Endothelial cell of umbilical vein (primary cell): ENCODE data around the gene TBL2. TPM values are rescaled to one million over a fixed set of nuclear protein-coding genes. Genes with fewer than 3 reads are reported as not detected.

Experiments used
- BruUV-seq: library from RNA; stranded (reverse); fragments of 400-500 nt; replicated peaks from 2 replicates; lab custom pipeline; 2021; lab: Mats Ljungman, UMichigan
- CTCF ChIA-PET: fragments of 300-600, 350-600 bp; sonication (Branson Sonifier 250); formaldehyde crosslinking; loops from one replicate; lab custom pipeline; 2021; ENCODE audit warnings: antibody characterized with exemption, inconsistent platforms; lab: Charles Lee
- POLR2A ChIA-PET: fragments of 300-600, 350-600 bp; sonication (Branson Sonifier 250); formaldehyde crosslinking; loops from one replicate; lab custom pipeline; 2021; ENCODE audit warnings: antibody characterized with exemption, inconsistent platforms; lab: Charles Lee
- DNase-seq: peaks from one replicate; pipeline ENCODE4 v3.0.0-alpha.2; 2011; ENCODE audit warnings: low read depth, low spot score
- FAIRE-seq: peaks from 2 replicates; lab custom pipeline; 2011; peaks lifted over from hg19 to GRCh38; lab: Jason Lieb, UNC
- H2AFZ ChIP-seq: 2 replicates; pipeline ENCODE4 v1.6.0; 2012; ENCODE audit warnings: low read depth, low read length, control low read depth, inconsistent platforms
- H3K27ac ChIP-seq: 2 replicates; pipeline ENCODE4 v1.5.1; 2011; ENCODE audit warnings: low read depth, mild to moderate bottlenecking, control low read depth, low read length, moderate library complexity; ENCODE audit not compliant: insufficient read depth
- H3K27me3 ChIP-seq, 2 experiments: 2 replicates each; pipeline versions ENCODE4 v1.6.0 to v1.6.1; 2011; ENCODE audit warnings: low read length in 2 of 2, mixed read lengths in 1 of 2; ENCODE audit not compliant: control insufficient read depth in 2 of 2, insufficient read depth in 2 of 2
- H3K36me3 ChIP-seq, 2 experiments: 2 replicates in 1 of 2; 3 replicates in 1 of 2; pipeline ENCODE4 v1.5.1; 2011; ENCODE audit warnings: low read length in 2 of 2, mild to moderate bottlenecking in 1 of 2, moderate library complexity in 1 of 2; ENCODE audit not compliant: control insufficient read depth in 2 of 2, insufficient read depth in 2 of 2; ENCODE audit errors: extremely low read depth in 1 of 2
- H3K4me1 ChIP-seq: 3 replicates; pipeline ENCODE4 v1.5.1; 2011; ENCODE audit warnings: mild to moderate bottlenecking, low read length; ENCODE audit not compliant: control insufficient read depth, insufficient read depth; ENCODE audit errors: extremely low read depth
- H3K4me2 ChIP-seq: 2 replicates; pipeline ENCODE4 v1.6.1; 2011; ENCODE audit warnings: low read length, control low read depth, mixed read lengths; ENCODE audit not compliant: insufficient read depth
- H3K4me3 ChIP-seq, 3 experiments: fragments of 200-600 bp in 1 of 3; sonication (generic), shearing (Covaris generic) in 1 of 3; replicated peaks in 1 of 3; 2 replicates each; pipeline ENCODE4 v1.5.1; 2011 to 2016; ENCODE audit warnings: control low read depth in 3 of 3, low read length in 3 of 3, mild to moderate bottlenecking in 2 of 3, inconsistent platforms in 1 of 3, low read depth in 1 of 3, moderate library complexity in 1 of 3; ENCODE audit not compliant: insufficient read depth in 1 of 3
- H3K79me2 ChIP-seq: 2 replicates; pipeline ENCODE4 v1.6.0; 2012; ENCODE audit warnings: low read length, inconsistent platforms; ENCODE audit not compliant: control insufficient read depth, insufficient read depth
- H3K9ac ChIP-seq: replicated peaks from 2 replicates; pipeline ENCODE3; 2011; ENCODE audit warnings: low read length, control low read depth; ENCODE audit not compliant: insufficient read depth; ENCODE audit errors: extremely low read depth
- H3K9me1 ChIP-seq: replicated peaks from 3 replicates; pipeline ENCODE4 v1.6.0; 2011; ENCODE audit warnings: mild to moderate bottlenecking, low read length; ENCODE audit not compliant: control insufficient read depth, insufficient read depth; ENCODE audit errors: extremely low read depth
- H3K9me3 ChIP-seq: replicated peaks from 2 replicates; pipeline ENCODE4 v1.5.1; 2012; ENCODE audit warnings: low read length, inconsistent platforms; ENCODE audit not compliant: control insufficient read depth, insufficient read depth
- H4K20me1 ChIP-seq: replicated peaks from 2 replicates; pipeline ENCODE3; 2011; ENCODE audit warnings: mild to moderate bottlenecking, low read length; ENCODE audit not compliant: control insufficient read depth, insufficient read depth; ENCODE audit errors: extremely low read depth
- CTCF ChIP-seq, 2 donors: IDR thresholded peaks; 1 replicate in 1 of 2; 2 replicates in 1 of 2; pipeline ENCODE4 v1.5.1; 2011; ENCODE audit warnings: low read length in 2 of 2, mild to moderate bottlenecking in 2 of 2, moderate library complexity in 2 of 2, control low read depth in 1 of 2, inconsistent platforms in 1 of 2, low read depth in 1 of 2; ENCODE audit not compliant: insufficient read depth in 1 of 2; ENCODE audit errors: extremely low read depth in 1 of 2
- EZH2 ChIP-seq: IDR thresholded peaks from 2 replicates; pipeline ENCODE4 v1.6.1; 2012; ENCODE audit warnings: borderline replicate concordance, low read depth, mild to moderate bottlenecking, moderate library complexity, low read length, inconsistent platforms; ENCODE audit not compliant: severe bottlenecking
- FOS ChIP-seq: IDR thresholded peaks from 2 replicates; pipeline ENCODE4 v1.6.1; 2011; ENCODE audit warnings: mild to moderate bottlenecking, low read length, moderate library complexity, borderline replicate concordance; ENCODE audit not compliant: insufficient read depth
- GATA2 ChIP-seq: IDR thresholded peaks from 2 replicates; pipeline ENCODE4 v1.7.0; 2011; ENCODE audit warnings: low read depth, mild to moderate bottlenecking, moderate library complexity, mixed read lengths, low read length; ENCODE audit not compliant: insufficient read length, insufficient read depth
- JUN ChIP-seq: IDR thresholded peaks from 2 replicates; pipeline ENCODE4 v1.6.1; 2011; ENCODE audit warnings: borderline replicate concordance, low read depth; ENCODE audit not compliant: insufficient read length, insufficient read depth
- MAX ChIP-seq: IDR thresholded peaks from 2 replicates; pipeline ENCODE4 v1.6.1; 2011; ENCODE audit not compliant: insufficient read depth, insufficient read length
- MYC ChIP-seq: IDR thresholded peaks from one replicate; pipeline ENCODE4 v1.6.1; 2011; ENCODE audit warnings: mild to moderate bottlenecking, low read depth, low read length
- POLR2A ChIP-seq: IDR thresholded peaks from 2 replicates; pipeline ENCODE4 v1.6.1; 2012; ENCODE audit warnings: low read depth, mild to moderate bottlenecking, control low read depth, low read length
- POLR2AphosphoS5 ChIP-seq: IDR thresholded peaks from 2 replicates; pipeline ENCODE4 v1.6.1; 2012; ENCODE audit warnings: low read depth, mild to moderate bottlenecking, control low read depth, low read length, moderate library complexity; ENCODE audit not compliant: insufficient read depth
- dilution Hi-C: fragments of 300-500 bp; cut with MboI; formaldehyde crosslinking; loops from one replicate; pipeline ENCODE4 v1.15.0; 2019; ENCODE audit warnings: low sequenced_read_pairs; ENCODE audit not compliant: extremely low pct_ligation_motif_present
- intact Hi-C: fragments of 100-400 bp; cut with micrococcal nuclease; formaldehyde crosslinking; loops from one replicate; pipeline ENCODE4 v1.10.0; 2022
- polyA plus RNA-seq, 4 experiments: library from polyadenylated mRNA; depleted of rRNA in 3 of 4; stranded (reverse) in 3 of 4; unstranded in 1 of 4; fragments of >200 nt; gene quantifications; 2 replicates each; pipeline versions ENCODE4 v1.2.1 to v1.2.3, GENCODE V29; 2011 to 2012; ENCODE audit warnings: missing spikeins in 1 of 4
- total RNA-seq: library from RNA; stranded (reverse); gene quantifications from 2 replicates; pipeline ENCODE4 v1.2.3, GENCODE V29; 2021

Gene TBL2
- total and polyA plus RNA-seq, 2 donors (not counting 3 experiments of a cell fraction or from before 2014, with no cell fraction given) = 38.6 to 48.4 TPM

GRCh38 chr7:73613954-73614735 lies 35.8 kb upstream of the TBL2 start:
- Histone ChIP-seq H3K9ac (no peak overlapping the region), H3K27me3 (peaks cover 0 to 4% of the 10 kb centered on the region in 2 experiments), H2AFZ (no peak overlapping the region), H4K20me1 (no peaks in the 10 kb centered on the region), H3K4me3 (no peak overlapping the region), H3K79me2 (no peaks in the 10 kb centered on the region), H3K4me1 (peaks cover 4% of the 10 kb centered on the region), H3K9me1 (no peaks in the 10 kb centered on the region), H3K9me3 (no peaks in the 10 kb centered on the region), H3K4me2 (no peak overlapping the region), H3K27ac (no peak overlapping the region), H3K36me3 (no peaks in the 10 kb centered on the region)
- FAIRE-seq (no peak), DNase-seq (no peak)
- intact Hi-C loops = no loop called here
- dilution Hi-C loops = no loop called here
- POLR2A ChIA-PET = no interaction called here
- CTCF ChIA-PET = interaction anchor here (1.0 to 15.1 kb wide), 6 partner anchors 7 to 121 kb away, joined by 3 to 270 read pairs (median 13); partner anchors contain the start of gene STX1A
- no TSS peak for BruUV-seq
- no peak for TF ChIP-seq POLR2AphosphoS5
- no peak for TF ChIP-seq GATA2
- no peak for TF ChIP-seq EZH2
- TF ChIP-seq CTCF (IDR thresholded peaks at IDR 0.05; ENCODE audit: extremely low read depth in 1 of 2, insufficient read depth in 1 of 2, low read depth in 1 of 2, low read length in 2 of 2) = no peak
- TF ChIP-seq JUN = no peak
- TF ChIP-seq MYC = no peak
- TF ChIP-seq FOS = no peak
- TF ChIP-seq POLR2A = no peak
- no peak for TF ChIP-seq MAX
